ACC112 (cell line): Measurements from ENCODE around the gene CDH5.

ENCODE experiments used
- H2AFZ ChIP-seq: fragments of 200-600 bp; sonication (generic); one replicate; pipeline ENCODE4 v1.6.0; 2017; ENCODE audit warnings: antibody characterized with exemption, low read length; ENCODE audit not compliant: unreplicated experiment
- H3K27ac ChIP-seq: fragments of 200-600 bp; sonication (generic); 2 replicates; pipeline ENCODE4 v1.5.1; 2014; ENCODE audit warnings: low read depth, mild to moderate bottlenecking, antibody characterized with exemption, low read length, moderate library complexity
- H3K27me3 ChIP-seq: fragments of 200-600 bp; sonication (generic); 2 replicates; pipeline ENCODE4 v1.6.1; 2014; ENCODE audit warnings: mild to moderate bottlenecking, antibody characterized with exemption, low read length, moderate library complexity, mixed read lengths; ENCODE audit not compliant: insufficient read depth
- H3K36me3 ChIP-seq: fragments of 200-600 bp; sonication (generic); 2 replicates; pipeline ENCODE4 v1.6.1; 2016; ENCODE audit warnings: mild to moderate bottlenecking, antibody characterized with exemption, low read length, moderate library complexity, mixed read lengths; ENCODE audit not compliant: insufficient read depth
- H3K4me1 ChIP-seq: fragments of 200-600 bp; sonication (generic); one replicate; pipeline ENCODE4 v1.6.1; 2016; ENCODE audit warnings: low read length, mixed read lengths; ENCODE audit not compliant: insufficient read depth, unreplicated experiment, control insufficient read depth
- H3K4me3 ChIP-seq: fragments of 200-600 bp; sonication (generic); 2 replicates; pipeline ENCODE4 v1.5.1; 2014; ENCODE audit warnings: mild to moderate bottlenecking, low read depth, low read length
- H3K79me2 ChIP-seq: fragments of 200-600 bp; sonication (generic); one replicate; pipeline ENCODE4 v1.6.0; 2016; ENCODE audit warnings: low read length; ENCODE audit not compliant: control insufficient read depth, unreplicated experiment, insufficient read depth

CDH5 gene

GRCh38 chr16:66364117-66364958, 2.2 kb upstream of the CDH5 start:
- Histone ChIP-seq H3K4me1 (peaks cover 14% of the 10 kb centered on the region), H2AFZ (no peak overlapping the region), H3K27me3 (0 out of 2 replicates have a peak, but pooled peaks cover 3% of the 10 kb centered on the region), H3K4me3 (peak overlapping the region; percentile 7; the same call in 1 of the 2 replicates), H3K27ac (no peak overlapping the region), H3K36me3 (no peaks in the 10 kb centered on the region), H3K79me2 (no peaks in the 10 kb centered on the region)

DNA sequence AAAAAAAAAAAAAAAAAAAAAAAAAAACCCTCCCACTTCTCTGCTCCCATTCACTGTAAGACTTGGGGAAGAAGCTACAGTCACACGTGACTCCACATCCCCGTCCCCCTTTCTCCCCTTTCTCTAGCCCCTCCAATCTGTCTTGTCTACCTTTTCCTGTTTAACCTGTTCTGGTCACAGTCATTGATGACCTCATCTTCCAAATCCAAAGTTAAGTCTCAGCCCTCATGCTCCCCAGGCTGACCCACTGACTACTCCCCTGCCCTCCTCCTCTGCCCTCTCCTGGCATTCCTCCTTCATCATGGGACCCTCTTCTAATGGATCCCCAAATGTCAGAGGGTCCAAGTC, 1.6 kb upstream of the CDH5 start:
- H3K4me3 ChIP-seq: no peak overlapping the region
- H3K4me1 ChIP-seq: peaks cover 14% of the 10 kb centered on the region
- no peak overlapping the region for H2AFZ ChIP-seq
- 0 out of 2 replicates have a peak, but pooled peaks cover 3% of the 10 kb centered on the region for H3K27me3 ChIP-seq
- H3K27ac ChIP-seq: no peak overlapping the region
- H3K79me2 ChIP-seq: no peaks in the 10 kb centered on the region
- H3K36me3 ChIP-seq: no peaks in the 10 kb centered on the region

GRCh38 chr16:66365651-66366050, 840 bp upstream of the CDH5 start:
- 0 out of 2 replicates have a peak, but pooled peaks cover 3% of the 10 kb centered on the region for H3K27me3 ChIP-seq
- no peak overlapping the region for H2AFZ ChIP-seq
- H3K4me1 ChIP-seq: peaks cover 14% of the 10 kb centered on the region
- no peaks in the 10 kb centered on the region for H3K36me3 ChIP-seq
- no peaks in the 10 kb centered on the region for H3K79me2 ChIP-seq
- H3K27ac ChIP-seq: no peak overlapping the region
- H3K4me3 ChIP-seq: no peak overlapping the region

- no peak overlapping the region for H3K4me3 ChIP-seq
- H3K27me3 ChIP-seq: no peaks in the 10 kb centered on the region
- H3K36me3 ChIP-seq: no peaks in the 10 kb centered on the region
- no peak overlapping the region for H2AFZ ChIP-seq
- H3K27ac ChIP-seq: no peak overlapping the region
- H3K79me2 ChIP-seq: no peaks in the 10 kb centered on the region
- peaks cover 14% of the 10 kb centered on the region for H3K4me1 ChIP-seq
These were observed 1.7 kb downstream of the CDH5 start for GRCh38 chr16:66367968-66368891.

GRCh38 chr16:66369055-66369592, 2.6 kb downstream of the CDH5 start:
- H3K27ac ChIP-seq: no peak overlapping the region
- no peaks in the 10 kb centered on the region for H3K27me3 ChIP-seq
- H3K4me1 ChIP-seq: peaks cover 13% of the 10 kb centered on the region
- no peaks in the 10 kb centered on the region for H3K36me3 ChIP-seq
- H3K4me3 ChIP-seq: no peak overlapping the region
- no peak overlapping the region for H2AFZ ChIP-seq
- no peaks in the 10 kb centered on the region for H3K79me2 ChIP-seq

DNA sequence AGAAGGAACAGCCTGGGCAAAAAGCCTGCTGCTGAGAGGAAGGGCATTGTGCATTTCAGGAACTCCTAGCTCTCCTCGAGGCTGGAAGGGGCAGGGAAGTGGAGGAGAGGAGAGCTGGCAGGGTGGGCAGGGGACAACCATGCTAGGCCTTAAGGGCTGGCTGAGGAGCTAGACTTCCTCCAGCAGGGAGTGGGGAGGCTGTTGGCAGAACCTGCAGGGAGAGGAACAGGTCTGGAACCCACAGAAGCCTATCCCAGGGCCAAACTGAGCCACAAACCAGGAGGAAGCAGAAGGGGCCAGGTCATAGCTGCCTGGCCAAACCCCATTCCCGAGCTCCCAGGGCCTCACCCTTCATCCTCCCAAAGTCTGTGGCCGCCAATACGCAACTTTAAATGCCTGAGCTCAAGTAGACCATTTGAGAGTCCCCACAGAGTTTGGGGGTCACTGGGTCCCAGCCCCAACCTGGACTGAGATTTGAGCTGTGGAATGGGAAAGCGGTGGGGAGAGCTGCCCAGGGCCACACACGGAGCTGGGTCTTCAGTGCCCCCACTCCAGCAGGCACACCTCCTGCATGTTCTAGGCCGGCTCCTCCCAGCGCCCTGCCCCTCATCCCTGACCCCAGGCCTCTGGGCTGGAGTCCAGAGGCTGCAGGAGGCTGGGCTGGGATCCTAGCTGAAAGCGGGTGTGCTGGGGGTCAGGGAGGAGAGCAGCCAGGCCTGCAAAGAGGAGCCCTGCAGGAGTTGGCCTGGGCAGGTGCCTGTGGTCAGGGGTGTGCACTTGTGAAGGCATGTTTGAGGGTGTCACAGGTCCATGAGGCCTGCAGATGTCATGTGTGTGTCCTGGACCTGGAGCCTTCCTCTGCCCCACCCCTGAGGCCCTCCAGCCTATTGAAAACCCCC, 4.5 kb downstream of the CDH5 start:
- H3K27me3 ChIP-seq: no peaks in the 10 kb centered on the region
- H3K79me2 ChIP-seq: no peaks in the 10 kb centered on the region
- H3K4me1 ChIP-seq: no peaks in the 10 kb centered on the region
- H3K36me3 ChIP-seq: no peaks in the 10 kb centered on the region
- no peak overlapping the region for H3K4me3 ChIP-seq
- no peak overlapping the region for H2AFZ ChIP-seq
- no peak overlapping the region for H3K27ac ChIP-seq

- H3K36me3 ChIP-seq: no peaks in the 10 kb centered on the region
- no peak overlapping the region for H3K4me3 ChIP-seq
- no peak overlapping the region for H3K27ac ChIP-seq
- no peaks in the 10 kb centered on the region for H3K79me2 ChIP-seq
- H3K4me1 ChIP-seq: no peaks in the 10 kb centered on the region
- H3K27me3 ChIP-seq: no peaks in the 10 kb centered on the region
- no peak overlapping the region for H2AFZ ChIP-seq
These were observed 5.8 kb downstream of the CDH5 start for GRCh38 chr16:66372078-66372897.

DNA sequence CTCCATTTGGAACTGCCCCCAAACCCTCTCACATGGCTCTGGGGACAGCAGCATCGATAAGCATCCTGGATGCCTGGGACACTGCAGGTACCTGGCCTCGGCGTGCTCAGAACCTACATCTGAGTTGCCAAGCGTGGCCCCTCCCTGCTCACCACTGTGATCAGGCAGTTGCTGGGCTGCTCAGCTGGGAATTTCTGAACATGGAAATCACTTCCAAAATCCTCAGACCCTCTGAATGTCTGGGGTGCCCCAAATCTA, 6.3 kb downstream of the CDH5 start:
- no peaks in the 10 kb centered on the region for H3K4me1 ChIP-seq
- no peaks in the 10 kb centered on the region for H3K36me3 ChIP-seq
- H2AFZ ChIP-seq: no peak overlapping the region
- H3K27me3 ChIP-seq: no peaks in the 10 kb centered on the region
- H3K79me2 ChIP-seq: no peaks in the 10 kb centered on the region
- H3K4me3 ChIP-seq: no peak overlapping the region
- no peak overlapping the region for H3K27ac ChIP-seq

DNA sequence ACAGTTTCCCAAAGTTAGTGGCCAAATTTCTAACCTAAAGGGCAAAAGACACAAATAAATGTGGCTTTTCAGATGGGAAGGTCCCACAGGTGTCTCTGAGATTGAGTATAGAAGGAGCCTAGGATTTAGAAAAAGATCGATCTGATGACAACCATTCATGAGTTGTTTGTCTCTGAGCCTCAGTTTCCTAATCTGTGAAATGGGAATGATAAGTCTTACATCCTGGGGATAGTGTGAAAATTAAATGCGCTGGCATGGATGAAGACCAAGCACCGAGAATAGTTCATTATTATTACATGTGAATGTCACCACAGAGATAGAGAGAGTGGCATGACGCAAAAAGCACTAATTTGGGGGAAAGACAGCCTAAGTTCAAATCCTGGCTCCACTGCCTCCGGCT, 7.2 kb downstream of the CDH5 start:
- H3K27ac ChIP-seq: no peak overlapping the region
- H3K79me2 ChIP-seq: no peaks in the 10 kb centered on the region
- H3K4me3 ChIP-seq: no peak overlapping the region
- no peak overlapping the region for H2AFZ ChIP-seq
- no peaks in the 10 kb centered on the region for H3K27me3 ChIP-seq
- no peaks in the 10 kb centered on the region for H3K36me3 ChIP-seq
- H3K4me1 ChIP-seq: no peaks in the 10 kb centered on the region
